Vagina (tissue), 2 donors: ENCODE measurements around the gene PALLD.

Experiments used
- CTCF ChIP-seq, 3 experiments: fragments of 450-650 bp in 2 of 3; fragments of 200-600 bp in 1 of 3; sonication (generic) in 1 of 3; IDR thresholded peaks; one replicate each; pipeline ENCODE4 v1.5.1; 2017 to 2019; ENCODE audit warnings: antibody characterized with exemption in 3 of 3, mild to moderate bottlenecking in 2 of 3, moderate library complexity in 2 of 3
- POLR2A ChIP-seq, 2 donors: fragments of 450-650 bp; IDR thresholded peaks; one replicate each; pipeline ENCODE4 v1.6.1; 2017; ENCODE audit warnings: antibody characterized with exemption in 2 of 2, mild to moderate bottlenecking in 2 of 2, moderate library complexity in 2 of 2
- POLR2AphosphoS5 ChIP-seq, 2 donors: sonication (generic); formaldehyde crosslinking; IDR thresholded peaks; one replicate each; pipeline ENCODE4 v1.9.0; 2017; ENCODE audit warnings: antibody characterized with exemption in 2 of 2, mild to moderate bottlenecking in 2 of 2, low read depth in 1 of 2; ENCODE audit not compliant: insufficient read depth in 1 of 2

- TF ChIP-seq CTCF (IDR thresholded peaks at IDR 0.05) (no peak), POLR2A (IDR thresholded peaks at IDR 0.05) (no peak), POLR2AphosphoS5 (IDR thresholded peaks at IDR 0.05; ENCODE audit: insufficient read depth in 1 of 2, low read depth in 1 of 2) (no peak)
These were observed 10.4 kb downstream of the PALLD start for GRCh38 chr4:168507178-168507815.
